Esophagus muscularis mucosa (tissue), 4 donors: ENCODE data around the gene TBC1D12. TPM values are rescaled to one million over a fixed set of nuclear protein-coding genes. Genes with fewer than 3 reads are reported as not detected.

ENCODE experiments used
- DNase-seq: peaks from one replicate; pipeline ENCODE4 v3.0.0-alpha.2; 2017; ENCODE audit errors: extremely low spot score
- H3K27ac ChIP-seq, 4 donors: fragments of 200-600 bp; sonication (generic); replicated peaks in 1 of 4; 1 replicate in 3 of 4; 2 replicates in 1 of 4; pipeline ENCODE4 v1.5.1; 2016 to 2019; ENCODE audit warnings: mild to moderate bottlenecking in 1 of 4
- H3K27me3 ChIP-seq, 4 donors: fragments of 200-600 bp; sonication (generic); one replicate each; pipeline versions ENCODE4 v1.5.1 to v1.6.0; 2016 to 2019
- H3K36me3 ChIP-seq, 4 donors: fragments of 200-600 bp; sonication (generic); one replicate each; pipeline ENCODE4 v1.5.1; 2016 to 2019
- H3K4me1 ChIP-seq, 4 donors: fragments of 200-600 bp; sonication (generic); one replicate each; pipeline ENCODE4 v1.5.1; 2016 to 2019
- H3K4me3 ChIP-seq, 4 donors: fragments of 200-600 bp; sonication (generic); 1 replicate in 2 of 4; 2 replicates in 2 of 4; pipeline ENCODE4 v1.5.1; 2016 to 2019; ENCODE audit warnings: mild to moderate bottlenecking in 4 of 4, moderate library complexity in 1 of 4
- H3K9me3 ChIP-seq, 4 donors: fragments of 200-600 bp; sonication (generic); 1 replicate in 3 of 4; 2 replicates in 1 of 4; pipeline ENCODE4 v1.5.1; 2016 to 2019
- CTCF ChIP-seq, 3 experiments: fragments of 200-600 bp in 2 of 3; fragments of 450-650 bp in 1 of 3; sonication (generic) in 2 of 3; IDR thresholded peaks; one replicate each; pipeline ENCODE4 v1.5.1; 2017 to 2019; ENCODE audit warnings: antibody characterized with exemption in 3 of 3, mild to moderate bottlenecking in 2 of 3, moderate library complexity in 1 of 3
- EP300 ChIP-seq: sonication (generic); formaldehyde crosslinking; IDR thresholded peaks from one replicate; pipeline ENCODE4 v1.6.1; 2017; ENCODE audit warnings: antibody characterized with exemption
- POLR2A ChIP-seq: fragments of 450-650 bp; IDR thresholded peaks from one replicate; pipeline ENCODE4 v1.6.1; 2017; ENCODE audit warnings: antibody characterized with exemption, moderate library complexity, mild to moderate bottlenecking, low read depth
- POLR2AphosphoS5 ChIP-seq, 2 donors: sonication (generic); formaldehyde crosslinking; IDR thresholded peaks; one replicate each; pipeline ENCODE4 v1.6.1; 2017; ENCODE audit warnings: antibody characterized with exemption in 2 of 2
- WGBS: methylation state at CpG from one replicate; pipeline ENCODE4 v1.1.5; 2018; 5-methylcytosine and 5-hydroxymethylcytosine counted together
- intact Hi-C: fragments of 100-400 bp; cut with DNase I; formaldehyde crosslinking; loops from one replicate; pipeline ENCODE4 v1.15.1; 2023
- total RNA-seq, 4 donors: library from RNA; depleted of rRNA; stranded (reverse); fragments of >200 nt; gene quantifications; one replicate each; pipeline versions ENCODE4 v1.1.0 to v1.2.1, GENCODE V29; 2016

Gene TBC1D12
- total RNA-seq, 4 donors from 2014 or later = 16.2 to 22.9 (median 17.7) TPM

DNA sequence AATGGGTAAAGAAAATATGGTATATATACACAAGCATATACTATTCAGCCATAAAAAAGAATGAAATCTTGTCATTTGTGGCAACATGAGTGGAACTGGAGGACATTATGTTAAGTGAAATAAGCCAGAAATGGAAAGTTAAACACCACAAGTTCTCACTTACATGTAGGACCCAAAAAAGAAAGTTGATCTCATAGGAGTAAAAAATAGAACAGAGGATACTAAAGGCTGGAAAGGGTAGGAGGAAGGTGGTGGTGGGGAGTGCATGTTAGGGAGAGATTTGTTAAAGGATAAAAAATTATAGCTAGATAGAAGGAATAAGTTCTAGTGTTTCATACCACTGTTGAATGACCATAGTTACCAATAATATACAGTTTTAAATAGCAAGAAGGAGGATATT lies 48.4 kb downstream of the TBC1D12 start:
- no peak for DNase-seq
- Histone ChIP-seq H3K4me3 (no peak overlapping the region), H3K9me3 (peaks cover 0 to 10% (median 5%) of the 10 kb centered on the region in 4 donors), H3K36me3 (peaks cover 0 to 7% (median 2%) of the 10 kb centered on the region in 4 donors), H3K4me1 (no peaks in the 10 kb centered on the region), H3K27me3 (no peaks in the 10 kb centered on the region), H3K27ac (no peak overlapping the region)
- intact Hi-C loops = no loop called here
- TF ChIP-seq CTCF (IDR thresholded peaks at IDR 0.05) (no peak), POLR2A (no peak), POLR2AphosphoS5 (IDR thresholded peaks at IDR 0.05) (no peak), EP300 (no peak)

- WGBS = 100% methylated on average over 1 of the region's 1 CpG
- no peaks in the 10 kb centered on the region for H3K27me3 ChIP-seq
- H3K27ac ChIP-seq = no peak overlapping the region
- H3K36me3 ChIP-seq = peaks cover 0 to 7% (median 2%) of the 10 kb centered on the region in 4 donors
- no peak for TF ChIP-seq EP300
- no peak for TF ChIP-seq POLR2AphosphoS5 (IDR thresholded peaks at IDR 0.05)
- no peak for TF ChIP-seq CTCF (IDR thresholded peaks at IDR 0.05)
- no peak for TF ChIP-seq POLR2A
- H3K9me3 ChIP-seq = peaks cover 0 to 15% (median 6%) of the 10 kb centered on the region in 4 donors
- no peak for DNase-seq
- no peaks in the 10 kb centered on the region for H3K4me1 ChIP-seq
- H3K4me3 ChIP-seq = no peak overlapping the region
- intact Hi-C loops = no loop called here
Observed at GRCh38 chr10:94451883-94452519, 49.7 kb downstream of the TBC1D12 start.

GRCh38 chr10:94456942-94457341 lies 54.6 kb downstream of the TBC1D12 start:
- DNase-seq = no peak
- Histone ChIP-seq H3K27me3 (no peaks in the 10 kb centered on the region), H3K9me3 (peaks cover 0 to 29% (median 14%) of the 10 kb centered on the region in 4 donors), H3K27ac (no peak overlapping the region), H3K36me3 (peaks cover 0 to 19% (median 6%) of the 10 kb centered on the region in 4 donors), H3K4me1 (no peaks in the 10 kb centered on the region), H3K4me3 (no peak overlapping the region)
- TF ChIP-seq EP300 (no peak), POLR2A (no peak), CTCF (IDR thresholded peaks at IDR 0.05) (no peak), POLR2AphosphoS5 (IDR thresholded peaks at IDR 0.05) (no peak)
- intact Hi-C loops = no loop called here
- WGBS = 99% methylated on average over 2 of the region's 2 CpGs

- peaks cover 0 to 32% (median 21%) of the 10 kb centered on the region in 4 donors for H3K9me3 ChIP-seq
- DNase-seq = no peak
- no peaks in the 10 kb centered on the region for H3K4me1 ChIP-seq
- no peak overlapping the region for H3K4me3 ChIP-seq
- TF ChIP-seq EP300 (no peak), POLR2AphosphoS5 (IDR thresholded peaks at IDR 0.05) (no peak), POLR2A (no peak), CTCF (IDR thresholded peaks at IDR 0.05) (no peak)
- no peak overlapping the region for H3K27ac ChIP-seq
- H3K27me3 ChIP-seq = no peaks in the 10 kb centered on the region
- intact Hi-C loops = no loop called here
- 98% methylated on average over 8 of the region's 25 CpGs for WGBS
- peaks cover 0 to 19% (median 5%) of the 10 kb centered on the region in 4 donors for H3K36me3 ChIP-seq
Observed at GRCh38 chr10:94459385-94459784, 57.0 kb downstream of the TBC1D12 start.

- H3K4me1 ChIP-seq = no peaks in the 10 kb centered on the region
- no peak overlapping the region for H3K27ac ChIP-seq
- H3K9me3 ChIP-seq = peaks cover 0 to 24% (median 15%) of the 10 kb centered on the region in 4 donors
- intact Hi-C loops = no loop called here
- H3K36me3 ChIP-seq = peaks cover 0 to 19% (median 5%) of the 10 kb centered on the region in 4 donors
- TF ChIP-seq CTCF (IDR thresholded peaks at IDR 0.05) (no peak), EP300 (no peak), POLR2A (no peak), POLR2AphosphoS5 (IDR thresholded peaks at IDR 0.05) (no peak)
- WGBS = 96% methylated on average over 1 of the region's 1 CpG
- no peaks in the 10 kb centered on the region for H3K27me3 ChIP-seq
- H3K4me3 ChIP-seq = no peak overlapping the region
- no peak for DNase-seq
Observed at GRCh38 chr10:94461503-94461902, 59.2 kb downstream of the TBC1D12 start.
